HEK293T (cell line): ENCODE results near the gene OR1F1.

Experiments used
- CTCF ChIA-PET: fragments of 350-600 bp; formaldehyde crosslinking; extraction: SDS; loops from one replicate; lab custom pipeline; 2021; ENCODE audit warnings: antibody characterized with exemption, inconsistent platforms; lab: Yijun Ruan, JAX
- POLR2A ChIA-PET: fragments of 350-600 bp; formaldehyde crosslinking; extraction: SDS; loops from one replicate; lab custom pipeline; 2020; ENCODE audit warnings: antibody characterized with exemption, inconsistent platforms; lab: Yijun Ruan, JAX
- DNase-seq: peaks from one replicate; pipeline ENCODE4 v3.0.0; 2012; ENCODE audit warnings: mixed read lengths; ENCODE audit errors: extremely low spot score
- ARNT ChIP-seq: fragments of 450-650 bp; IDR thresholded peaks from 2 replicates; pipeline ENCODE4 v1.6.1; 2017; ENCODE audit warnings: mild to moderate bottlenecking
- BHLHE40 ChIP-seq: fragments of 450-650 bp; IDR thresholded peaks from 2 replicates; pipeline ENCODE4 v1.6.1; 2016; ENCODE audit warnings: mild to moderate bottlenecking, moderate library complexity, borderline replicate concordance
- CTBP1 ChIP-seq: fragments of 450-650 bp; IDR thresholded peaks from 2 replicates; pipeline ENCODE4 v1.6.1; 2016; ENCODE audit warnings: borderline replicate concordance
- ELF4 ChIP-seq: fragments of 450-650 bp; IDR thresholded peaks from 2 replicates; pipeline ENCODE4 v1.6.1; 2017; ENCODE audit warnings: antibody characterized with exemption
- FOXA1 ChIP-seq: fragments of 450-650 bp; IDR thresholded peaks from 2 replicates; pipeline ENCODE4 v1.6.1; 2016; ENCODE audit warnings: mild to moderate bottlenecking
- FOXK2 ChIP-seq: fragments of 450-650 bp; IDR thresholded peaks from 2 replicates; pipeline ENCODE4 v1.6.1; 2016; ENCODE audit warnings: mild to moderate bottlenecking
- FOXM1 ChIP-seq: fragments of 450-650 bp; IDR thresholded peaks from 2 replicates; pipeline ENCODE4 v1.6.1; 2017; ENCODE audit warnings: mild to moderate bottlenecking, borderline replicate concordance
- HDGF ChIP-seq: fragments of 450-650 bp; IDR thresholded peaks from 2 replicates; pipeline ENCODE4 v1.6.1; 2017; ENCODE audit warnings: antibody characterized with exemption, borderline replicate concordance
- L3MBTL2 ChIP-seq: fragments of 450-650 bp; conservative IDR thresholded peaks from 2 replicates; pipeline ENCODE4 v1.6.1; 2016; ENCODE audit warnings: mild to moderate bottlenecking
- LEF1 ChIP-seq: fragments of 450-650 bp; IDR thresholded peaks from 2 replicates; pipeline ENCODE4 v1.6.1; 2017; ENCODE audit warnings: mild to moderate bottlenecking, borderline replicate concordance
- NFRKB ChIP-seq: fragments of 450-650 bp; IDR thresholded peaks from 2 replicates; pipeline ENCODE4 v1.6.1; 2016; ENCODE audit warnings: mild to moderate bottlenecking, moderate library complexity
- SP1 ChIP-seq: fragments of 450-650 bp; IDR thresholded peaks from 2 replicates; pipeline ENCODE4 v1.6.1; 2017
- SUZ12 ChIP-seq: fragments of 450-650 bp; IDR thresholded peaks from 2 replicates; pipeline ENCODE4 v1.6.1; 2016; ENCODE audit warnings: mild to moderate bottlenecking
- TARDBP ChIP-seq: fragments of 450-650 bp; IDR thresholded peaks from 2 replicates; pipeline ENCODE4 v1.6.1; 2016
- ZNF384 ChIP-seq: fragments of 450-650 bp; IDR thresholded peaks from 2 replicates; pipeline ENCODE4 v1.6.1; 2016
- TF ChIP-seq, protein P1 (sequence below): fragments of 450-650 bp; IDR thresholded peaks from 2 replicates; pipeline ENCODE4 v1.6.1; 2016

The OR1F1 gene

DNA sequence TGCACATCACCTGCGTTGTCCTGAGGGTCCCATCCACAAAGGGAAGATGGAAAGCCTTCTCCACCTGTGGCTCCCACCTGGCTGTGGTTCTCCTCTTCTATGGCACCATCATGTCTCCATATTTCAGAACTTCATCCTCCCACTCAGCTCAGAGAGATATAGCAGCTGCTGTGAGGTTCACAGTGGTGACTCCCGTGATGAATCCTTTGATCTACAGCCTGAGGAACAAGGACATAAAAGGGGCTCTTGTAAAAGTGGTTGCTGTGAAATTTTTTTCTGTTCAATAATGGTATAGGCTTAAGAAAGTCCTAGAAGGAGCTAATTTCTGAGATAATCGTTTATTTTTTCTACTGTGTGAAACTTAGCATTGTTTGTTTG lies 28.2 kb downstream of the OR1F1 start:
- no peak for DNase-seq
- ChIA-PET POLR2A (no interaction called here), CTCF (no interaction called here)
- TF ChIP-seq ZNF384 (no peak), NFRKB (no peak), SP1 (no peak), BHLHE40 (no peak), LEF1 (no peak), FOXM1 (no peak), TARDBP (no peak), SUZ12 (no peak), FOXA1 (no peak), HDGF (no peak), CTBP1 (no peak)
- TF ChIP-seq, protein P1, sequence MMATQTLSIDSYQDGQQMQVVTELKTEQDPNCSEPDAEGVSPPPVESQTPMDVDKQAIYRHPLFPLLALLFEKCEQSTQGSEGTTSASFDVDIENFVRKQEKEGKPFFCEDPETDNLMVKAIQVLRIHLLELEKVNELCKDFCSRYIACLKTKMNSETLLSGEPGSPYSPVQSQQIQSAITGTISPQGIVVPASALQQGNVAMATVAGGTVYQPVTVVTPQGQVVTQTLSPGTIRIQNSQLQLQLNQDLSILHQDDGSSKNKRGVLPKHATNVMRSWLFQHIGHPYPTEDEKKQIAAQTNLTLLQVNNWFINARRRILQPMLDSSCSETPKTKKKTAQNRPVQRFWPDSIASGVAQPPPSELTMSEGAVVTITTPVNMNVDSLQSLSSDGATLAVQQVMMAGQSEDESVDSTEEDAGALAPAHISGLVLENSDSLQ: no peak

DNA sequence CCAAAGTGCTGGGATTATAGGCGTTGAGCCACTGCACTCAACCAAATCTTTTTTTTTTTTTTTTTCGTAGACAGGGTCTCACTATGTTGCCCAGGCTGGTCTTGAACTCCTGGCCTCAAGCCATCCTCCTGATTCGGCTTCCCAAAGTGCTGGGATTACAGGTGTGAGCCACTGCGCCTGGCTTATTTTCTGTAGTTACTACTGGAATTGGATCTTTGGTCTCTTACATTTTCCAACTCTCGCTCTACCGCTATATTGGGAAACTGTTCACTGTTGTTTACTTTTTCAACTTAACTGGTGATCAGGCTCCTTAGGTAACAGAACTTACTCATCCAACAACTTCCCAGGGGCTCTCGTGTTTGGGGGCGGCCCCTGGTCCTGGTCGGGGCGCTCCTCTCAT lies 32.8 kb downstream of the OR1F1 start:
- CTCF ChIA-PET: no interaction called here
- POLR2A ChIA-PET: no interaction called here
- DNase-seq: no peak
- no peak for TF ChIP-seq ZNF384

DNA sequence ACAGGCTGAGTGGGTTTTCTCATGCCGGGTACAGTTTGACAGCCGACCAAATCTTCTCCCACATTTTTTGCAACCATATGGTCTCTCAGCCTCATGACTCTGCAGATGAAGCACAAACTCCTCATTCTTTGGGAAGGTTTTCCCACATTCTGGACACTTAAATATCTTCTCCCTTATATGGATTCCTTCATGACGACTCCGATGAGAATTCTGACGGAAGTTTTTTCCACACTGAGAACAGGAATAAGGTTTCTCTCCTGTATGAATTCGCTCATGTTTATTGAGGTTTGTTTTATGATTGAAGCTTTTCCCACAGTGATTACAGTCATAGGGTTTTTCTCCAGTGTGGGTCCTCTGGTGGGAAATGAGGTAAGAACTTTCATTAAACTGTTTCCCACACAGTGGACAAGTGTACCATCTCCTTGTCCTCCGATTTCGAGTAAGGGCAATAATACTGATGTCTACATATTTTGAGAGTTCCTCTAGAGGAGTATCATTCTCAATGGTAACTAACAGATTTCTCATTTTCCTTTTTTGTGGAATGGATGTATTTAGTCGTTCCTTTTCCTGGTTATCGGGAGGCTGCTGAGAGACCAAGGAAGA lies 36.0 kb downstream of the OR1F1 start:
- CTCF ChIA-PET: no interaction called here
- TF ChIP-seq L3MBTL2 (0 out of 2 replicates have a peak, but pooled peaks have one; percentile 10), SUZ12 (no peak)
- DNase-seq: no peak
- POLR2A ChIA-PET: no interaction called here

DNA sequence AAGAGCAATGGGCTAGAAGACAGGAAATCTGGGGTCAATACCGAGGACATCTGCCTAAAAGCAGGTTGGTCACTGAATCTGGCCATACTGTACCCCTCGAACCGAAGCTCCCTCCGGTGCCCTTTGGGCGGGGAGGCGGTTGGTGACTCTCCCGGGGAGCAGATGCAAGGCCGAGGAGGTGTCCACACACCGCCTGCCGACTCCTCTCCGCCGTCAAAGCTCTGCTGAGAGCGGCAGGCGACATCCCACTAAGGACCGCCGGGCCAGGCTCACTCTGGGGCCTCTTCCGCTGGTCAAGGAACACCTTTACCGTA lies 46.5 kb downstream of the OR1F1 start:
- ChIA-PET POLR2A (interaction anchor here (0.5 to 1.7 kb wide), 5 partner anchors 16 to 130 kb away, joined by 3 to 6 read pairs (median 3); no protein-coding TSS in a partner anchor), CTCF (no interaction called here)
- no peak for TF ChIP-seq SP1
- TF ChIP-seq CTBP1: no peak
- TF ChIP-seq FOXA1: no peak
- TF ChIP-seq, protein P1: no peak
- TF ChIP-seq NFRKB: no peak
- TF ChIP-seq ELF4: no peak
- no peak for TF ChIP-seq FOXM1
- no peak for TF ChIP-seq L3MBTL2
- TF ChIP-seq HDGF: no peak
- no peak for TF ChIP-seq LEF1
- no peak for TF ChIP-seq TARDBP
- TF ChIP-seq BHLHE40: no peak
- no peak for TF ChIP-seq ARNT
- DNase-seq: no peak

DNA sequence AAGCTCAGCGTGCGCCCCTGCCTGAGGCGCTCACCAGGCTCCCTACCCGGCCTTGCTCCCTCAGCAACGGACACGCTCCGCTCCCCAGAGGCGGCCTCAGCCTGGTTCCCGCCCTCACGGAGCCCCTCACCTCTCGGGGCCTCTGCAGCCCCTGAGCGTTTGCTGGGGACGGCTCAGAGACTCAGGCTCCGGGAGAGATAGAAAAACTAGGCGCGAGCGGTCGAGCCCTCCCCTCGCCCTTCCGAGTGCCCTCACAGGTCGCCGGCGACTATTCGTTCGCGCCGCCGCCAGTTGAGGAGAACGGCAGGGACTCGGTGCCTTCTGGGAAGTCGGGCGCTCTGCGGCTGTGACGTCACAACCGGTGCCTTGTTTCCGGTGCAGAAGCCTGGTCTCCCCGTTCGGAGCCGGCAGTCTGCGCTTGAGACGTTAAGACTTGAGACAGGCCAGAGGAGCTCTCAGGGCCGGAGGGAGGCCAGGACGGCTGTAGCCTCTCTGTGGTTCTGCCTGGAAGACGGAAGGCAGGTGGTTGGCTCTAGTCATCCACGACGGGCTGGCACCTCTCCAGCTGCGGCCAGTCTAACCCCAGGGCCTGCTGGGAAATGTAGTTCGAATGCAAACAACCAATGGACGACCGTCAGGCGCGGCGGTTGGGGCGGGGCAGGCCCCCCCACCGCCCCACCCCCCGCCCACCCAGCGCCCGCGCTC lies 47.0 kb downstream of the OR1F1 start, which contains the start of gene ZNF200:
TSS of gene ZNF200 (minus strand) at position 302 of the 705 bp plus-strand sequence. CDS start 1,403 bp downstream, outside the sequence.
- ChIA-PET POLR2A (interaction anchor here (0.5 to 1.7 kb wide), 6 partner anchors 15 to 130 kb away, joined by 3 to 6 read pairs (median 3); partner anchors contain the start of gene ZNF263), CTCF (no interaction called here)
- DNase-seq: peak; percentile 94
- TF ChIP-seq L3MBTL2 (peak; percentile 83), ELF4 (peak; percentile 56; the same call in 1 of the 2 replicates), HDGF (no peak), FOXA1 (no peak)
- TF ChIP-seq, protein P1: peak; percentile 95

DNA sequence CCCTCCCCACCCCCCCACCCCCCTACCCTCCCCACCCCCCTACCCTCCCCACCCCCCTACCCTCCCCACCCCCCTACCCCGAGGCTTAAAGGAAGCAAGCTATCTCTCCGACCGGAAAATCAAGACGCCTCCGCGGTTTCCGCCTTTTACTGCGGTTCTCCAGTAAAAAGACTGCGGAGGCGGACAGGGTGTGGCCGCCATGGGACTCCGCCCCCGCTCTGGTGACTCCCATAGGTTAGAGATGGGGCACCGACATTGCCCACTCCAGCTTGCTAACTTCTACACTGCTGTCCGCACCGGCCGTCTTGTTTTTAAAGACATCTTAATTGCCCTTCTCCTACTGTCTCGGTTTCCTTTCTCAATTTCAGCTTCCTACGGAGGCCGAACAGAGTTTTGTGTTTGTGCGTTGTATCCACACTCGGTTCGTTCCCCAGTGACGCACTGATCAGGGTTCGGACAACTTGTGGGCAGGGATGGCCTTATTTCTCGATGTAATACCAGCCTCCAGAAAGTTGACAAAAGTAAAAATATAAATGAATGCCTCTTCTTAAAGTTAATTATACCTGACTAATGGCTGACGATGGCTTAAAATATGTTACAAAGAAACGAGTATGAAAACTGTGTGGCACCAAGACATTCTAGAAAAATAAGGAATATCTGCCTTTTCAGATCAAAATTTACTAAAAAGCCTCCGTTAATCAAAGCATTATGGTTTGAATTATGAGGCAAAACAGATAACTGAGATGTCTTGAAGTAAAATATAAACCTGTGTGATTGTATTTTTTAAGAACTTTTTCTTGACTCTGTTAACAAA lies 48.1 kb downstream of the OR1F1 start:
- ChIA-PET POLR2A (interaction anchor here (0.6 to 1.7 kb wide), 2 partner anchors 31 to 47 kb away, joined by 3 to 6 read pairs; partner anchors contain the start of gene ZNF263), CTCF (no interaction called here)
- TF ChIP-seq FOXK2 (no peak), BHLHE40 (no peak), ZNF384 (no peak), CTBP1 (no peak), TARDBP (no peak), FOXA1 (no peak), LEF1 (no peak)
- peak; percentile 76 for DNase-seq
